ENCODE results near the gene SZT2.
"Not testable (repeated sequence)": the region's sequence is repeated elsewhere in the genome, so short reads cannot be mapped to it uniquely, and the experiment has no call there.

Gene SZT2

DNA sequence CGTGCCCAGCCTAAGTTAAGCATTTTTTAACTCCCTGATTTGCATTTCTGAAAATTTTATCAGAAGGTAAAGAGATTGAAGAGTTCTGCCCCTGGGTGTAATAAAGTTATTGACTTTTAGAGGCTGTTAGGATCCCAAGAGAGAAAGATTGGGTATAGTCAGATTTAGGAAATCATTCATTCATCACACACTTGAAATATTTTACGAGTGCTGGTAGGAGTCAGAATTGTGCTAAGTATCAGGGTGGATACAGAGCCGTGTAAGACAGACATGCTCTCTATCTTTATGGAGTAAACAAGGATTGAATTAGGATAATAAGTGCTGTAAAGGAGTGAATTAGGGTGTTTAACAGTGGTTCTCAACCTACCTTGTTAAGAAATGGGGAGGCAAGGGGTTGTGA is 3.0 kb downstream of the SZT2 start:
- DNase-seq = no peak

DNA sequence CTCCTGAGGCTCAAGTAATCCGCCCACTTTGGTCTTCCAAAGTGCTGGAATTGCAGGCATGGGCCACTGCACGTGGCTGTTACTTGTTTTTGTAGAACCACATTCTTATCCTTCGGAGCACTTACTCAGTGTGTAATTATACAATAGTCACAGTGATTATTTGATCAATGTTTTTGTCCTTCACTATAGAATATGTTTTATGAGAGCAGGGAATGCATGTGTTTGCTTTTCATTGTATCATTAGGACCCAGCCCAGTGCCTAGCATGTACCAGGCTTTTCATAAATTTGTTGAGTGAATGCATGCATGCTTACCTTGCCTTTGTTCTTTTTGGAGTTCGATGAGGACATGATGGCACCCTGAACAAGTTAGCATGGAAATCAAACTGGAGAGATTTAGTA is 5.8 kb downstream of the SZT2 start:
- no peak for DNase-seq

GRCh38 chr1:43396059-43396458 is 6.4 kb downstream of the SZT2 start:
- DNase-seq = no peak

DNA sequence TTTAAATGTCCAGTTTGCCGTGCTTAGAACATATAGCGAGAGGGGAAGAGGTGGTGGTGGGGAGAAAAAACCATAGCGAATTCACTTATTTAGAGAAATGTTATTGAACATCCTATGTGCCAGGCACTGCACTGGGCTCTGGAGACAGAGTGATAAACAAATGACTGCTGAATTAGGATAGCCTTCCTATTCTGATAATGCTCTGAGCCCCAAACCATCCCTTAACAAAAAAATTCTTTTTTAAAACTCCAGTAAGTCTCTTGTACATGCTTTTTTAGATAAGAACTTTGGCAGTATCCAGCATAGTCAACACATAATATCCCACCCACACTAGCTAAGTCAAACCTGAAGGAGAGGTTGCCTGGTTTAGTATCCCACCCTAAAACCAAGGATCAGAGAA is 8.5 kb downstream of the SZT2 start:
- DNase-seq = no peak

GRCh38 chr1:43400441-43400840 is 10.7 kb downstream of the SZT2 start:
- not testable (repeated sequence) for DNase-seq

DNA sequence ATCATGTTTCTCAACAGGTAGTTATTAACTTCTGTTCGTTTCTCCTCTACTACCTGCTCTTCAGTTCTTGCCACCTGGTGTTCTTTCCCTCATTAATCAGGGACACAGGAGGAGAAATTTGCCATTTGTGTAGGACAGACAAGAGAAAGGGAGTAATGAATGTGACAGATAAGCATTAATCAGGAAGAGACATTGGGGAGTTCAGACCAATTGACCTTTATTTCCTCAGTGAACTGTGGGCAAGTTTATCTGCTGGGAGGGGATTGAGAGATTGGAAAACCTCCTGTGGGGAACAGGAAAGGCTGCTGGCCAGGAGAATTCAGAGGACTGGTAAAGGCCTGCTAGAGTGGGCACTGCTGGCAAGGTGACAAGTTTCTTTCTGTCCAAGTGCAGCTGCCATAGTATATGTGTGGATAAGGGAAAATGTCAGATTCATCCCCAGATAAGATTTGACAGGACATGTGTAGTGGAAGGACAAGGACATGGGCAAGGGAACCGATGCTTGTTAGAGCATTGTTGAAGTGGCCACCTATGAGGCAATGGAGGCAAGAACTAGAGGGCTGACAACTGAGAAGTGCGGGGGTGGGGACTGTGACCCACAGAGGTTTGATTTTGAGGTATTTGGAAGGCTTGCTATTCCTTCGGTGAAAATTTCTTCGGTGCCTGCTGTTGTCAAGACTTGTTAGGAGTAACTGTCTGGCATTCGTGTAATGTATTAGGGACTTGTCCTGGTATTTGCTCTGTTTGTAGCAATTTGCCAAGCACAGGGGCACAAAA is 12.6 kb downstream of the SZT2 start:
- DNase-seq = no peak

- no peak for DNase-seq
Measured at GRCh38 chr1:43404353-43404752, 14.7 kb downstream of the SZT2 start.

DNA sequence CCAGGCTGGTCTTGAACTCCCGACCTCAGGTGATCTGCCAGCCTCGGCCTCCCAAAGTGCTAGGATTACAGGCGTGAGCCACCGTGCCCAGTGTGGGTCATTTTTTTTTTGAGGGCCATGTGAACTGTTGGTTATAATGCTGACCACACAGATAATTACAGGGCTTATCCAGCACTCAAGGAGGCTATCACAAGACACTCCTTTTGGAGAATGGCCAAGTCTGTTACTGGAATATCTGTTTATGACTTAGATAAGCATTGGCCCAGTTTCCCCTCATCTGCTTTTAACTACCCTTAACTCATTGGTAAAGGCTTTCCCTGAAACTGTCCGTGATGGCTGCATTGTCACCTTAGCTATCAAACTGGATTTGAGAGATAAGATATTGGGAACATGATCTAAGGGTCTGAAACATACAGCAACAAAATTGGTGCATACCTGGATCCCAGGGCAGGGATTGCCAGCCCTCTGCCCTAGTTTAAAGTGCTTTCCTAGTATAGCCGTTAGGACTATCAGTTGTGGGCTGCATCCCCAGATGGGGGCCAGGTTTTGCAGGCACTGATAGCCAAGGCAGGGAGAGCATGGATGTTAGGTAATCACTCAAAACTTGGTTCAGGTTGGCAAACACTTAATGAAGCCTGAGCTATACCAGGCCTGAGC is 15.6 kb downstream of the SZT2 start:
- no peak for DNase-seq

DNA sequence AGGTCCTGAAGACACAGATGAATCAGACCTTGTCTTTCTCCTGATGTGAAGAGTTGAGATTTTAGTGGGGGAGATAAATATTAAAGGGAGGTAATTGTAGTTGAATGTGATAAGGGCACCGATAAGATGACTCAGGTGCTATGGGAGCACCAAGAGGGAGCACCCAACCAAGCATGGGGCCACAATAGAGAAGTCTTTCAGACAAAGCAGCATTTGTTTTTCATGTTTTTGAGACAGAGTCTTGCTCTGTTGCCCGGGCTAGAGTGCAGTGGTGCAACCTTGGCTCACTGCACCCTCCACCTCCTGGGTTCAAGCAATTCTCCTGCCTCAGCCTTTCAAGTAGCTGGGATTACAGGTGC is 16.2 kb downstream of the SZT2 start:
- no peak for DNase-seq

DNA sequence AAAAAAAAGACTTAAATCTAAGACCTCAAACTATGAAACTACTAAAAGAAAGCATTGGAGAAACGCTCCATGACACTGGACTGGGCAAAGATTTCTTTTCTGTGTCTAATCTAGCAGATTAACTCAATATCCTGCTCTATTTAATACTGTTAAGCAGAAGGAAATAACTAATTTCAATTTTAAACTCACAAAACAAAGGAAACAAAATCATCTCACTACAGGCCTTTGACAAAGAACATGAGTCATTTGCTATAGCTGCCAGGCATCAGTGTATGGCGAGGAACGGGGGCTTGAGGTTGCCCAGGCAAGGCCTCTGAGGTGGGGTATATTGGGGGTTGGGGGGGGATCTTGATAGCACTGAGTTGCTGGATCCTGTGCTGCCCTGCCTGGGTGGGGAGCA is 20.9 kb downstream of the SZT2 start:
- no peak for DNase-seq

- DNase-seq = not testable (repeated sequence)
Measured at GRCh38 chr1:43413426-43413825, 23.7 kb downstream of the SZT2 start.

GRCh38 chr1:43414634-43415223 is 25.0 kb downstream of the SZT2 start:
- peak; percentile 57 for DNase-seq

GRCh38 chr1:43415901-43416300 is 26.2 kb downstream of the SZT2 start:
- DNase-seq = no peak

GRCh38 chr1:43418858-43419257 is 29.2 kb downstream of the SZT2 start:
- no peak for DNase-seq

DNA sequence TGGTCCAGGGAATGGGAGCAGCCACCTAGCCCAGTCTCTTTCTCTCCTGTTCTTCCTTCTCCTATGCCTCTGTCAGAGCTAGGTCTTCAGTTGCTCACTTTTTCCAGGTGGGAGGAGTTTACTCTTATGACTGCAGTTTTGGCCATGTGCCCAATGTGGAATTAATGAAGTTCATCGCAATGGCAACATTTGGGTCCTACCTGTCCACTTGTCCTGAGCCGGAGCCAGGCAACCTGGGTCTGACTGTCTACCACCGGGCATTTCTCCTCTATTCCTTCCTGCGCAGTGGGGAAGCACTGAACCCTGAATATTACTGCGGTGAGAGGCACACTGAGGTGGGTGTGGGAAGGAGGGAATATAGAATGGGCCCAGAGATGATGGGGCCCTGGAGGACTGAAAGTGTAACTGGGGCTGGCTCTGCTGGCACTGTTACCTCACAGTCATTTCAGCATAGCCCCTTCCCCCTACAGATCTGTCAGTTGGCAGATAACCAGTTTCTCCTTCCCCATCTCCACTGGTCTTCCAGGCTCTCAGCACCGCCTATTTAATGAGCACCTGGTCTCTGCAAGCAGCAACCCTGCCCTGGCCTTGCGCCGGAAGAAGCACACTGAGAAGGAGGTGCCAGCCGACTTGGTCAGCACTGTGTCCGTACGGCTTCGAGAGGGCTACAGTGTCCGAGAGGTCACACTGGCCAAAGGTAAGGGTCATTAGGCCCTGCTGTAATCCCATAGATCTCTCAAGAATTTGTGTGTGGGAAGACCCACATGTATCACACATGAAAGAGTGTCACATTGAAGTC is 30.1 kb downstream of the SZT2 start:
- no peak for DNase-seq

GRCh38 chr1:43420874-43421273 is 31.2 kb downstream of the SZT2 start:
- no peak for DNase-seq

DNA sequence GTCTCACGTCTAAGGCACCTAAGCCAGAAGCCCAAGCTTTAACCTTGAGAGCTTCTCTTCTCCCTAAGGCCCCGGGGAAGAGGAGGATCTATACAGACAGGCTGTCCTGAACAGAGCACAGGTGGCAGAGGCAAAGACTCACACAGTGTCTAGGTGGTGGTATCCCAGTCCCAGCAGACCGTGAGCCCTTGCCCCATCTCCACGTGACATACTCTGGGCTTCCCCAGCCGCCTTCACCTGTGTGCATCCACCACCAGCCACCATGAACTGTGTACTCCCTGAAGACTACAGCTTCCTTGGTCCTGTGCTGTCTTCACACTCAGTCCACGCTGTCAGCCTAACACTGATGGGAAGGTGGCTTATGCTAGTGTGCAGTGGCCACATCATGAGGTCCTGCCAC is 31.7 kb downstream of the SZT2 start:
- no peak for DNase-seq

GRCh38 chr1:43421976-43422750 is 32.5 kb downstream of the SZT2 start:
- no peak for DNase-seq

GRCh38 chr1:43422995-43423671 is 33.4 kb downstream of the SZT2 start:
- DNase-seq = no peak

GRCh38 chr1:43423672-43424550 is 34.2 kb downstream of the SZT2 start:
- DNase-seq = no peak

DNA sequence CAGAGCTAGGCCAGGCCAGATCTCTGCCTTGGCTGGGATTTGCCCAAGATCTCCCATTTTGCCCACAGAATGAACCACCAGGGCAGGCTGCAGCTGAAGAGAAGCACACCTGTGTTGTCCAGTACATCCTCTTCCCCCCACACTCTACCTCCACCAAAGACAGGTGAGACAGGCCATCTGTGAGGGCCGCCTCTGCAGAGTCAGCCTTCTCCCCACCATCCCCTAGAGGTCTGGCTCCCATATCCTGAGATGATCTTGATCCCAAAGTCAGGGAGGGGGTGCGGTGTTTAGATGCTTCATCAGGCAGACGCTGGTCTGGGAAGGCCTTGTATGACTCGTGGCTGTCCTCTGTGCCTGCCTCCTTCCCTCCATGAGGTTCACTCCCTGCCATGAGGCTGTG is 35.3 kb downstream of the SZT2 start:
- DNase-seq = peak; percentile 16
